GM21381 (cell line): ENCODE data around the gene TPCN2.
"Not testable (repeated sequence)": the region's sequence is repeated elsewhere in the genome, so short reads cannot be mapped to it uniquely, and the experiment has no call there.

Source experiments
- ATAC-seq: cut with Tn5 transposase; IDR thresholded peaks from one replicate; pipeline ENCODE4 v1.9.1; 2021; ENCODE audit warnings: mild to moderate bottlenecking, moderate library complexity; ENCODE audit not compliant: unreplicated experiment

The TPCN2 gene

GRCh38 chr11:69073469-69073868 is 24.7 kb downstream of the TPCN2 start:
- ATAC-seq, result no peak

GRCh38 chr11:69074375-69075140 is 25.8 kb downstream of the TPCN2 start:
- no peak for ATAC-seq

GRCh38 chr11:69075421-69076128 is 26.8 kb downstream of the TPCN2 start:
- ATAC-seq, result no peak

DNA sequence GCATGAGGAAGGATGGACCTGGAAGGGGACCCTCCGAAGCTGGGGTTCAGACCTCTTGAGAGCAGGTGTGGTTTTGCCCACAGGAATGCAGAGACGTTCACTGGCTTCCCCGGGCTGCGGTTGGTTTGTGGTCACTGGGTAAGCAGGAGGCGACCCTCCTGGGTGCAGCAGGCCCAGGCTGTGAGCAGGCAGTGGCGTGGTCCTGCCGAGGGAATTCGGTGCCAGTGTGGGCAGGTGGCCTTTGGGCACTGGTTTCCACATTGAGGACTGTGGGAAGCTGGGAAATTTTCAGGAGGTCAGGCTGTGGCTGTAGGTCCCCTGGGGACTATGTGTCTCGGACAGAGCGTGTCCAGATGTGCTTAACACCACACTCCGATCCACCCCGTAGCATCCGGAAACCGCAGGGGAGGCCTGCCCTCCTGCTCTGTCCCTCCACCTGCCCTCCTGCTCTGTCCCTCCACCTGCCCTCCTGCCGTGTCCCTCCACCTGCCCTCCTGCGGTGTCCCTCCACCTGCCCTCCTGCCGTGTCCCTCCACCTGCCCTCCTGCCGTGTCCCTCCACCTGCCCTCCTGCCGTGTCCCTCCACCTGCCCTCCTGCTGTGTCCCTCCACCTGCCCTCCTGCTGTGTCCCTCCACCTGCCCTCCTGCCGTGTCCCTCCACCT is 27.5 kb downstream of the TPCN2 start:
- no peak for ATAC-seq

DNA sequence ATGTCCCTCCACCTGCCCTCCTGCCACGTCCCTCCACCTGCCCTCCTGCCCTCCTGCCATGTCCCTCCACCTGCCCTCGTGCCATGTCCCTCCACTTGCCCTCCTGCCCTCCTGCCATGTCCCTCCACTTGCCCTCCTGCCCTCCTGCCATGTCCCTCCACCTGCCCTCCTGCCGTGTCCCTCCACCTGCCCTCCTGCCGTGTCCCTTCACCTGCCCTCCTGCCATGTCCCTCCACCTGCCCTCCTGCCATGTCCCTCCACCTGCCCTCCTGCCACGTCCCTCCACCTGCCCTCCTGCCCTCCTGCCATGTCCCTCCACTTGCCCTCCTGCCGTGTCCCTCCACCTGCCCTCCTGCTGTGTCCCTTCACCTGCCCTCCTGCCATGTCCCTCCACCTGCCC is 28.2 kb downstream of the TPCN2 start:
- not testable (repeated sequence) for ATAC-seq

GRCh38 chr11:69078508-69078907 is 29.8 kb downstream of the TPCN2 start:
- no peak for ATAC-seq

GRCh38 chr11:69078930-69079605 is 30.3 kb downstream of the TPCN2 start:
- no peak for ATAC-seq

DNA sequence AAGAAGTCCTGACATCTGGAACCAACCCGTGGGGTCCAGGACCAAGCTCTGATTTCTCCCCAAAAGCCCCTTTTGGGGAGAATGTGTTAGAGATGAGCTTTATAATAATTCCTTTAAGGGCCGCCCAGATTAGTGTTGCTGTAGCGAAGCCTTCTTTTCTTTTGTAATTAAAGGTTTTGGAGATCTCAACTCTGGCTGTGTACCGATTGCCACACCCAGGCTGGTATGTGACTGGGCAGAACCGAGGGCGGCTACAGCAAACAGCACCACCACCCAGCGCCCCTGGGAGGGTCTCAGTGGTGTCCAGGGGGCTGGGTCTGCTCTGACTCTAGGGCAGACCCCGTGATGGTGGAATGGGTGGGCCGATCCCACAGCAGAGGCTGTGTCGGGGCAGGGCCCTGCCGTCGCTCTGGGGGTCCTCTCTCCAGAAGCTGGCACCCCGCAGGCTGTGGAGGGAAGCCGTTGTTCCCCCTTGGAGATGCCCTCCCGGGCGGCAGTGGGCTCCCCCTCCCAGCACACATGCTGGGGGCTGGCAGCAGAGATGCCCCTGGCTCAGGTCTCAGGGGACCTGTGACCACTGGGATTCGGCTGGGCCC is 31.0 kb downstream of the TPCN2 start:
- ATAC-seq, result no peak

- no peak for ATAC-seq
Measured at GRCh38 chr11:69080257-69080995, 31.7 kb downstream of the TPCN2 start.

- ATAC-seq, result no peak
Measured at GRCh38 chr11:69081180-69081579, 32.4 kb downstream of the TPCN2 start.

DNA sequence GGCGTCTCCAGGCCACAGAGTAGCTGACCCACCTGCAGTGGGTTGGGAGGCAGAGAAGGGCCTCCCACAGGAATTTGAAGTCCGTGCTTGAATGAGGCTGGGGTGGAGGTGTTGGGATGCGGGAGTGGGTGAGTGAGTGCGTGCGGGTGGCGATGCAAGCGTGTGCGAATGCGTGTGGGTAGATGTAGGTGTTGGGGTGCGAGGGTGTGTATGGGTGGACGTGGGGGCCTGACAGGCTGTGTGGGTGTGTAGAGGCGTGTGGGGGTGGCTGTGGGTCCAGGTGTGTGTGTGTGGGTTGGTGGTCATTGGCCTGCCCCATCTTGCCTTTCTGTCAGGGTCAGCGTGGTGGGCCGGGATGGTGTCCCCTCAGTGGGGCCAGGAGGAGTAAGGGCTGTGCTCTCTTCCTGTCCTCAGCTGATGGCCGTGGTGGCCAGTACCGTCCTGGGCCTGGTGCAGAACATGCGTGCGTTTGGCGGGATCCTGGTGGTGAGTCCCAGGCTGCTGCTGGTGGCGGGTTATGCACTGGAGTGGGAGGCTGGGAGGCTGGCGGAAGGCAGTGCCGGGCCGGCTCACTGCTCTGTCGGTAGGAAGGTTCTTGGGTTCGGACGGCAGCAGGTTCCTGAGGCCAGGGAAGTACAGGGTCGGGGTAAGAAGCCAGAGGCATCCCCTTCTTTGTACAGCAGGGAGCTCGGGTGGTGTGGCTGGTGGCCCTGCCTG is 35.0 kb downstream of the TPCN2 start:
- ATAC-seq, result no peak

DNA sequence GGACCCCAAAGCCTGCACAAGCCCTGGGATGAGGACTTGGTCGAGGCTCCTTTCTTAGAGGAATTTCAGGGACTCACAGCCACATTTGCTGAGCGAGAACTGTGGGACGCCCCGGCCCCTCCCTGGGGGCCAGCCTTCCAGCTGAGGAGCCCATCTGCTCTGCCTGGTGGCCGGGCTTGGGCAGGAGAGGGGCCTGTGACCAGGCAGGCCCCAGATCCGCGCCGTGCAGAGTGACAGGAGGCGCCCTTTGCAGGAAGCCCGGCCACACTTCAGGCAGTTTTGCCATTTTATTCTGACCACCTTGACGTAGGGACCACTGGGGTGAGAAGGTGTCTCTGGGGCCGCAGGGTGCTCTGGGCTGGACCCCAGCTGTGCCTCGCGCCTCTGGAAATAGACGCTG is 35.6 kb downstream of the TPCN2 start:
- no peak for ATAC-seq

DNA sequence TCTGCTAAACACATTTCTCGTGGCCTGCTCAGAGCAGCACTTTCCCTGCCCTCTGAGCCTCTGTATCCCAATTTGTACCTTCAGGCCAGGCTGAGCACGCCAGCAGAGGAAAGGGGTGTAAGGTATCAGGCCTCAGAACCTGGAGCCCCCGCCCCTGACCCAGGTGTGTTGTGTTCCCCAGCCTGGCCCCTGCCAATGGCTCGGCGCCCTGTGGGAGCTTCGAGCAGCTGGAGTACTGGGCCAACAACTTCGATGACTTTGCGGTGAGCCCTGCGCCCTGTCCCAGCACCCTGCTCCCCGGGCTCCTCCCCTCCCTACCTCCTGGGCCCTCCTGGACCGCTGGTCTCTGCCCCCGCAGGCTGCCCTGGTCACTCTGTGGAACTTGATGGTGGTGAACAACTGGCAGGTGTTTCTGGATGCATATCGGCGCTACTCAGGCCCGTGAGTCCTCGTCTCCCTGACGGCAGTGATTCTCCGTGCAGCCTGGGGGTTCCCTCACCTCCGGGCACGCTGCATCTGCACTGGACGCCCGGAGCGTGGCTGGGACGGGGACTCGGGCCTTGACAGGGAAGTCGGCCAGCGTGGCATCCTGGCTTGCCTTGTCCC is 36.9 kb downstream of the TPCN2 start:
- ATAC-seq, result no peak

DNA sequence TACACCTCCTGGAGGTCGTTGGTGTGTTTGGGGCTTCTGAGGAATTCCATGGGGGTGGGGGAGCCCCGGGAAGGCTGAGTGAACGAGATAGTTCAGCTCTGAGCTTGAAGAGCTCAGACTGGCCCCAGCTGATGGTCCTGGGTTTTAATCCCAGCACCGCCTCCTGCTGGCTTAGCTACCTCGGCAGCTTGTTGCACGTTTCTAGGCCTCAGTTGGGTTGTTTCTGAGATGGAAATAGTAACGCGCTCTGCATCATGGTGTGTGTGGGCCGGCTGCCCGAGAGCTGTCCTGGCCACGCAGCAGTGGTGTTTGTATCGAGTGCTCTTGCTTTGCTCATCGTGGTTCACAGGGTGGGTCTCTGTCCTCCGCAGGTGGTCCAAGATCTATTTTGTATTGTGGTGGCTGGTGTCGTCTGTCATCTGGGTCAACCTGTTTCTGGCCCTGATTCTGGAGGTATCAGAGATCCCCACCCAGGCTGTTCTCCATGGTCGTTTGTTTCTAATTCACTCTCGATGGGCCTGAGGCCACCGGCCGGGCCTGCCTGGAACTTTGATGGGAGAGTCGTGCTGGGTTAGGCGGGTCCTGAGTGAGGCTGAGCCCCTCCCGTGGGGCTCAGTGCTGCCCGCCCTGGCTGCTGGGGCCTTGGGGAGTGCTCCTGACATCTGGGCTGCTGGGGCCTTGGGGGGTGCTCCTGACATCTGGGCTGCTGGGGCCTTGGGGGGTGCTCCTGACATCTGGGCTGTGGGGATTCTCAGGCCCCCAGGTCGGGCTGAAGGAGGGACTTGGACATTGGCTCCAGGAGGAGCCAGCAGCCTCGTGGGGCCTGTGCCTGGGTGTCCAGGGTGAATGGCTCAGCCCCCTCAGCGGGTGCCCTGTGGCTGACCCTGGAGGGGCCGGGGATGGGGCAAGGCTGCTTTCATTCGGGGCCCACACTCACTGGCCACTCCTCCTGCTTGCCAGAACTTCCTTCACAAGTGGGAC is 37.7 kb downstream of the TPCN2 start:
- no peak for ATAC-seq

DNA sequence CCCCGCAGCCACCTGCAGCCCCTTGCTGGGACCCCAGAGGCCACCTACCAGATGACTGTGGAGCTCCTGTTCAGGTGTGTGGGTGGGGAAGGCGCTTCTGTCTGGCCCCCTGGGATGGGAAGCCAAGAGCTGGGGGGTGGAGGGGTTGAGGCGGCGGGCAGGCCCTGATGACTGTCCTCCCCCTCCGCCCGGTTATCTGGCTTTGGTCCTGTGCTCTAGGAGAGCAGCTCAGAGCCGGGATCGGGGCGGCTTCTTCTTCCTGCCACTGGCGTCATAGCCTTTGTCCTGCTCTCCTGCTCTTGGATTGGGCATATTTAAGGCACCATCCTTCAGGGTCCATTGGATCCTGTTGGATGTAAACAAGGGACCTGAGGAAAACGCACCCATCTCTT is 38.4 kb downstream of the TPCN2 start:
- no peak for ATAC-seq

DNA sequence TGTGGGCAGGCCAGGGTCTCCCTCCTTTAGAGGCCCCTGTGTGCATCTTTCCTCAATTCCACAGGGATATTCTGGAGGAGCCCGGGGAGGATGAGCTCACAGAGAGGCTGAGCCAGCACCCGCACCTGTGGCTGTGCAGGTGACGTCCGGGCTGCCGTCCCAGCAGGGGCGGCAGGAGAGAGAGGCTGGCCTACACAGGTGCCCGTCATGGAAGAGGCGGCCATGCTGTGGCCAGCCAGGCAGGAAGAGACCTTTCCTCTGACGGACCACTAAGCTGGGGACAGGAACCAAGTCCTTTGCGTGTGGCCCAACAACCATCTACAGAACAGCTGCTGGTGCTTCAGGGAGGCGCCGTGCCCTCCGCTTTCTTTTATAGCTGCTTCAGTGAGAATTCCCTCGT is 39.1 kb downstream of the TPCN2 start:
- ATAC-seq, result no peak

GRCh38 chr11:69088676-69089146 is 40.0 kb downstream of the TPCN2 start:
- ATAC-seq, result no peak

DNA sequence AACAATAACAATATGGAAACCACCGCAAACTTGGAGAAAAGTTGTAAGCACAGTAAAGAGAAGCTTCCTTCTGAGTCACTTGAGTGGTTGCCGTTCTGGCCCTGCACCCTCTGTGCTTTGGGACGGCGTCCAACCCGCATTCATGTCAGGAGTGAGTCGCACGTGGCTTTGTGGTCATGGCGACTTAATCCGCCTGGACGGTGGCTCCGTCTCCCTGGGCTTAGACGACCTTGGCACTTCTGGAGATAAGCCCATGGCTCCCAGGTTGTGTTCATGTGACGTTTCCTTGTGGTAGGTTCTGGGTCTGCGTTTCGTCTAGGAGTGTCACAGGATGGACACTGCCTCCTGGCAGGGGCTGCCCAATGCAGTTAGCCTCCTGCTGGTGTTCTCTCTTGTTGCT is 40.5 kb downstream of the TPCN2 start:
- ATAC-seq, result no peak
